Activated CD4-positive, alpha-beta memory T cell treated with anti-CD3 and anti-CD28 coated beads for 36 hours (primary cell): ENCODE results near the gene GPC3. TPM values are rescaled to one million over a fixed set of nuclear protein-coding genes. Genes with fewer than 3 reads are reported as not detected.

Source experiments
- CTCF ChIA-PET: fragments of 350-600 bp; sonication (Branson Sonifier 250); formaldehyde crosslinking; loops from one replicate; lab custom pipeline; 2021; ENCODE audit warnings: antibody characterized with exemption, inconsistent platforms; lab: Charles Lee
- POLR2A ChIA-PET: fragments of 350-600 bp; sonication (Branson Sonifier 250); formaldehyde crosslinking; loops from one replicate; lab custom pipeline; 2021; ENCODE audit warnings: antibody characterized with exemption; lab: Charles Lee
- DNase-seq: peaks from one replicate; pipeline ENCODE4 v3.0.0-alpha.2; 2020
- H3K27ac Mint-ChIP-seq: one replicate; pipeline ENCODE4 v1.8.0; 2021; ENCODE audit warnings: mixed read lengths
- H3K27me3 Mint-ChIP-seq: one replicate; pipeline ENCODE4 v1.8.0; 2021; ENCODE audit warnings: mixed read lengths
- H3K36me3 Mint-ChIP-seq: one replicate; pipeline ENCODE4 v1.8.0; 2021; ENCODE audit warnings: mixed read lengths
- H3K4me1 Mint-ChIP-seq: one replicate; pipeline ENCODE4 v1.8.0; 2021; ENCODE audit warnings: low read depth, mixed read lengths
- H3K4me3 Mint-ChIP-seq: one replicate; pipeline ENCODE4 v1.8.0; 2021; ENCODE audit warnings: mild to moderate bottlenecking, mixed read lengths
- H3K9me3 Mint-ChIP-seq: one replicate; pipeline ENCODE4 v1.8.0; 2021; ENCODE audit warnings: mixed read lengths
- intact Hi-C: fragments of 100-400 bp; cut with micrococcal nuclease; formaldehyde crosslinking; loops from one replicate; pipeline ENCODE4 v1.15.1; 2023
- total RNA-seq, 2 experiments: library from RNA; stranded (reverse); gene quantifications; one replicate each; pipeline ENCODE4 v1.2.3, GENCODE V29; 2021

GPC3 gene
- total RNA-seq, 2 experiments from 2014 or later = 0.14 to 0.39 TPM

GRCh38 chrX:133655275-133656265 lies 329.8 kb downstream of the GPC3 start:
- no peak for DNase-seq
- H3K4me1 Mint-ChIP-seq = no peaks in the 10 kb centered on the region
- ChIA-PET POLR2A (no interaction called here), CTCF (no interaction called here)
- no peaks in the 10 kb centered on the region for H3K27me3 Mint-ChIP-seq
- H3K36me3 Mint-ChIP-seq = no peaks in the 10 kb centered on the region
- no peak overlapping the region for H3K27ac Mint-ChIP-seq
- H3K9me3 Mint-ChIP-seq = no peaks in the 10 kb centered on the region
- intact Hi-C loops = no loop called here
- H3K4me3 Mint-ChIP-seq = no peak overlapping the region

- H3K36me3 Mint-ChIP-seq = no peaks in the 10 kb centered on the region
- ChIA-PET POLR2A (no interaction called here), CTCF (no interaction called here)
- no peaks in the 10 kb centered on the region for H3K27me3 Mint-ChIP-seq
- no peak overlapping the region for H3K4me3 Mint-ChIP-seq
- H3K9me3 Mint-ChIP-seq = no peaks in the 10 kb centered on the region
- no peaks in the 10 kb centered on the region for H3K4me1 Mint-ChIP-seq
- H3K27ac Mint-ChIP-seq = no peak overlapping the region
- no peak for DNase-seq
- intact Hi-C loops = no loop called here
Measured at GRCh38 chrX:133654811-133655210, 330.6 kb downstream of the GPC3 start.

GRCh38 chrX:133653358-133653757 lies 332.0 kb downstream of the GPC3 start:
- no peaks in the 10 kb centered on the region for H3K4me1 Mint-ChIP-seq
- intact Hi-C loops = no loop called here
- CTCF ChIA-PET = no interaction called here
- H3K27ac Mint-ChIP-seq = no peak overlapping the region
- no peaks in the 10 kb centered on the region for H3K36me3 Mint-ChIP-seq
- POLR2A ChIA-PET = no interaction called here
- H3K9me3 Mint-ChIP-seq = no peaks in the 10 kb centered on the region
- no peaks in the 10 kb centered on the region for H3K27me3 Mint-ChIP-seq
- DNase-seq = no peak
- no peak overlapping the region for H3K4me3 Mint-ChIP-seq

GRCh38 chrX:133652185-133652584 lies 333.2 kb downstream of the GPC3 start:
- no peak for DNase-seq
- CTCF ChIA-PET = no interaction called here
- no peaks in the 10 kb centered on the region for H3K36me3 Mint-ChIP-seq
- no peak overlapping the region for H3K27ac Mint-ChIP-seq
- H3K9me3 Mint-ChIP-seq = no peaks in the 10 kb centered on the region
- POLR2A ChIA-PET = no interaction called here
- no peaks in the 10 kb centered on the region for H3K27me3 Mint-ChIP-seq
- intact Hi-C loops = no loop called here
- H3K4me3 Mint-ChIP-seq = no peak overlapping the region
- H3K4me1 Mint-ChIP-seq = no peaks in the 10 kb centered on the region

- intact Hi-C loops = no loop called here
- no peaks in the 10 kb centered on the region for H3K27me3 Mint-ChIP-seq
- POLR2A ChIA-PET = no interaction called here
- no peak overlapping the region for H3K4me3 Mint-ChIP-seq
- H3K9me3 Mint-ChIP-seq = no peaks in the 10 kb centered on the region
- no peaks in the 10 kb centered on the region for H3K36me3 Mint-ChIP-seq
- DNase-seq = no peak
- H3K4me1 Mint-ChIP-seq = no peaks in the 10 kb centered on the region
- CTCF ChIA-PET = no interaction called here
- no peak overlapping the region for H3K27ac Mint-ChIP-seq
Measured at GRCh38 chrX:133650239-133650638, 335.2 kb downstream of the GPC3 start.

GRCh38 chrX:133649651-133650050 lies 335.7 kb downstream of the GPC3 start:
- Mint-ChIP-seq H3K27me3 (no peaks in the 10 kb centered on the region), H3K9me3 (no peaks in the 10 kb centered on the region), H3K36me3 (no peaks in the 10 kb centered on the region), H3K4me1 (no peaks in the 10 kb centered on the region), H3K27ac (no peak overlapping the region), H3K4me3 (no peak overlapping the region)
- ChIA-PET POLR2A (no interaction called here), CTCF (no interaction called here)
- intact Hi-C loops = no loop called here
- no peak for DNase-seq

GRCh38 chrX:133648594-133648993 lies 336.8 kb downstream of the GPC3 start:
- no peaks in the 10 kb centered on the region for H3K4me1 Mint-ChIP-seq
- no peaks in the 10 kb centered on the region for H3K36me3 Mint-ChIP-seq
- H3K9me3 Mint-ChIP-seq = no peaks in the 10 kb centered on the region
- H3K4me3 Mint-ChIP-seq = no peak overlapping the region
- ChIA-PET POLR2A (no interaction called here), CTCF (no interaction called here)
- no peaks in the 10 kb centered on the region for H3K27me3 Mint-ChIP-seq
- no peak overlapping the region for H3K27ac Mint-ChIP-seq
- DNase-seq = no peak
- intact Hi-C loops = no loop called here

- H3K27me3 Mint-ChIP-seq = no peaks in the 10 kb centered on the region
- no peak for DNase-seq
- POLR2A ChIA-PET = no interaction called here
- CTCF ChIA-PET = no interaction called here
- H3K36me3 Mint-ChIP-seq = no peaks in the 10 kb centered on the region
- no peak overlapping the region for H3K27ac Mint-ChIP-seq
- H3K9me3 Mint-ChIP-seq = no peaks in the 10 kb centered on the region
- no peaks in the 10 kb centered on the region for H3K4me1 Mint-ChIP-seq
- intact Hi-C loops = no loop called here
- no peak overlapping the region for H3K4me3 Mint-ChIP-seq
Measured at GRCh38 chrX:133646719-133647116, 338.7 kb downstream of the GPC3 start.

GRCh38 chrX:133645977-133646718 lies 339.2 kb downstream of the GPC3 start:
- intact Hi-C loops = no loop called here
- no peak overlapping the region for H3K27ac Mint-ChIP-seq
- no peaks in the 10 kb centered on the region for H3K9me3 Mint-ChIP-seq
- ChIA-PET CTCF (no interaction called here), POLR2A (no interaction called here)
- no peak for DNase-seq
- H3K4me1 Mint-ChIP-seq = no peaks in the 10 kb centered on the region
- H3K27me3 Mint-ChIP-seq = no peaks in the 10 kb centered on the region
- no peaks in the 10 kb centered on the region for H3K36me3 Mint-ChIP-seq
- no peak overlapping the region for H3K4me3 Mint-ChIP-seq

GRCh38 chrX:133645256-133645655 lies 340.1 kb downstream of the GPC3 start:
- Mint-ChIP-seq H3K27me3 (no peaks in the 10 kb centered on the region), H3K36me3 (no peaks in the 10 kb centered on the region), H3K9me3 (no peaks in the 10 kb centered on the region), H3K4me3 (no peak overlapping the region), H3K27ac (no peak overlapping the region), H3K4me1 (no peaks in the 10 kb centered on the region)
- no peak for DNase-seq
- CTCF ChIA-PET = no interaction called here
- POLR2A ChIA-PET = no interaction called here
- intact Hi-C loops = no loop called here

GRCh38 chrX:133640161-133641015 lies 345.0 kb downstream of the GPC3 start:
- POLR2A ChIA-PET = no interaction called here
- Mint-ChIP-seq H3K27ac (no peak overlapping the region), H3K36me3 (no peaks in the 10 kb centered on the region), H3K4me1 (no peaks in the 10 kb centered on the region), H3K4me3 (no peak overlapping the region), H3K9me3 (no peaks in the 10 kb centered on the region), H3K27me3 (no peaks in the 10 kb centered on the region)
- CTCF ChIA-PET = no interaction called here
- no peak for DNase-seq
- intact Hi-C loops = no loop called here

- Mint-ChIP-seq H3K36me3 (no peaks in the 10 kb centered on the region), H3K27ac (no peak overlapping the region), H3K9me3 (no peaks in the 10 kb centered on the region), H3K4me1 (no peaks in the 10 kb centered on the region), H3K27me3 (no peaks in the 10 kb centered on the region), H3K4me3 (no peak overlapping the region)
- ChIA-PET CTCF (no interaction called here), POLR2A (no interaction called here)
- no peak for DNase-seq
- intact Hi-C loops = no loop called here
Measured at GRCh38 chrX:133639726-133640125, 345.7 kb downstream of the GPC3 start.
